Activated CD8-positive, alpha-beta memory T cell treated with anti-CD3 and anti-CD28 coated beads, Interleukin-2, amount 10 ng/mL, durations not matched to agents 7 days and 5 days (primary cell): ENCODE data around the gene KRTAP19-1. TPM values are rescaled to one million over a fixed set of nuclear protein-coding genes. Genes with fewer than 3 reads are reported as not detected.

Experiments used
- ATAC-seq: fragments of 150-1000 bp; cut with Tn5 transposase; one replicate; pipeline ENCODE4 v1.10.0; 2021; ENCODE audit warnings: moderate library complexity
- CTCF ChIA-PET: fragments of 350-600 bp; sonication (Branson Sonifier 250); formaldehyde crosslinking; loops from one replicate; lab custom pipeline; 2021; ENCODE audit warnings: antibody characterized with exemption; lab: Charles Lee
- DNase-seq: peaks from one replicate; pipeline ENCODE4 v3.0.0-alpha.2; 2020
- H3K27ac Mint-ChIP-seq: one replicate; pipeline ENCODE4 v1.8.0; 2021; ENCODE audit warnings: mild to moderate bottlenecking, mixed read lengths
- H3K27me3 Mint-ChIP-seq: one replicate; pipeline ENCODE4 v1.8.0; 2021; ENCODE audit warnings: mixed read lengths
- H3K36me3 Mint-ChIP-seq: one replicate; pipeline ENCODE4 v1.8.0; 2021; ENCODE audit warnings: mild to moderate bottlenecking, mixed read lengths
- H3K4me1 Mint-ChIP-seq: one replicate; pipeline ENCODE4 v1.8.0; 2021; ENCODE audit warnings: mixed read lengths
- H3K4me3 Mint-ChIP-seq: one replicate; pipeline ENCODE4 v1.8.0; 2021; ENCODE audit warnings: mild to moderate bottlenecking, moderate library complexity, mixed read lengths
- H3K9me3 Mint-ChIP-seq: one replicate; pipeline ENCODE4 v1.8.0; 2022; ENCODE audit warnings: low read depth, mixed read lengths
- total RNA-seq, 2 experiments: library from RNA; stranded (reverse); gene quantifications; one replicate each; pipeline ENCODE4 v1.2.3, GENCODE V29; 2021

KRTAP19-1 gene
- total RNA-seq, 2 experiments from 2014 or later, result not detected

DNA sequence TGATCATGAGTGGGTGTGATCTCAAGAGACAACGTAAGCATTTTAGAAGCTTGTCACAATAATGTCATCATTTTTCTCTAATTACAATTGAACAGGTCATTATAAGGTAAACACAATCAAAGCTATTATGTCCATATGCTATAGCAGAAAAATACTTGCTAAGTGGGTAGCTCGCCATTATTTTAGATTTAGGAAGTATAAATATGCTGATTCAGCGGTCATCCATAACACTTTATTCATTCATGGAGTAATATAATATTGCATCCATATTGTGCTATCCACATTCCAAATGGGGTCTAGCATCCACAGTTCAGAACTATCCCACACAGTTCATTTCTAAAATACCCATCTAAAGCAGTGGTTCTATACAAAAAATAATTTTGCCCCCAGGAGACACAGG lies 31.7 kb downstream of the KRTAP19-1 start:
- no peak for ATAC-seq
- DNase-seq, result no peak
- Mint-ChIP-seq H3K4me1 (peaks cover 1% of the 10 kb centered on the region), H3K27me3 (no peaks in the 10 kb centered on the region), H3K4me3 (no peak overlapping the region), H3K27ac (no peak overlapping the region), H3K36me3 (no peaks in the 10 kb centered on the region), H3K9me3 (no peaks in the 10 kb centered on the region)
- CTCF ChIA-PET, result no interaction called here

DNA sequence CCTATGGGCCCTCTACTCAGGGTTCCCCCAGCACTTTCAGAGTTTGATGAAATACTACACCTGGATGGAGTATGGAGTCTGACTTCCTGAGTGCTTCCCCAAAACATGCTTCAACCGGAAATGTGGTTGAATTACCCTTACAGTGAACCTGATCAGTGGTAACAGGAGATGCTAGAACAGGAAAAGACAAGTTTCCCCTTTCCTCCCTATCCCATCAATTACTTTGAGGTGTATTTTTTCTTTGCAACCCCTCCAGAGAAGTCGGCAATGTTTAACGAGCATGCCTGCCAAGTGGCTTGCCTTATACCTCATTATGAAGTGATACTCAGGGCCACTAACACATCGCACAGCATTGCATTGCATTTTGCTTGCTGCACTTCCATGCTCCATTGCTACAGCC lies 33.1 kb downstream of the KRTAP19-1 start:
- no peaks in the 10 kb centered on the region for H3K27me3 Mint-ChIP-seq
- H3K4me1 Mint-ChIP-seq, result peaks cover 1% of the 10 kb centered on the region
- H3K4me3 Mint-ChIP-seq, result no peak overlapping the region
- H3K9me3 Mint-ChIP-seq, result no peaks in the 10 kb centered on the region
- no peak overlapping the region for H3K27ac Mint-ChIP-seq
- no peaks in the 10 kb centered on the region for H3K36me3 Mint-ChIP-seq
- CTCF ChIA-PET, result no interaction called here
- no peak for ATAC-seq
- DNase-seq, result no peak

DNA sequence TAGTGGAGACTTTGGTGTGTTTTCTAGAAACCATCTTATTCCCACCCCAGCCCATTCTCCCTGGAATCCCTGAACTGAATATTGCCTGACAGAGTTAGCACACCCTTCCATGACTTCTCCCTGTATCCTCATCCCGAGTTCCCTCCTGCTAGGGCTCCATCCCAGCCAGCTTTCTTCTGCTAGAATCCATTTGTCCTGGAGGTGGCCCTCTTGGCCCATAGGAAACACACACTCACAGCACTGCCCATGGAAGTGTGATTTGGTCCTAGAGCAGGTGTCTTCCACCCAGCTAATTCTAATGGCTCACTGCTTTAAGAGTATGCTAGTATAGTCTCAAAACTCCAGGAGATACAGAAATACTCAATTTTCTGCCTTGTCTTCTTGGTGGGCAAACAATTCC lies 36.0 kb downstream of the KRTAP19-1 start:
- no peaks in the 10 kb centered on the region for H3K27me3 Mint-ChIP-seq
- peaks cover 1% of the 10 kb centered on the region for H3K4me1 Mint-ChIP-seq
- no peaks in the 10 kb centered on the region for H3K36me3 Mint-ChIP-seq
- DNase-seq (no peak), ATAC-seq (no peak)
- peaks cover 3% of the 10 kb centered on the region for H3K9me3 Mint-ChIP-seq
- no peak overlapping the region for H3K27ac Mint-ChIP-seq
- CTCF ChIA-PET, result no interaction called here
- H3K4me3 Mint-ChIP-seq, result no peak overlapping the region

DNA sequence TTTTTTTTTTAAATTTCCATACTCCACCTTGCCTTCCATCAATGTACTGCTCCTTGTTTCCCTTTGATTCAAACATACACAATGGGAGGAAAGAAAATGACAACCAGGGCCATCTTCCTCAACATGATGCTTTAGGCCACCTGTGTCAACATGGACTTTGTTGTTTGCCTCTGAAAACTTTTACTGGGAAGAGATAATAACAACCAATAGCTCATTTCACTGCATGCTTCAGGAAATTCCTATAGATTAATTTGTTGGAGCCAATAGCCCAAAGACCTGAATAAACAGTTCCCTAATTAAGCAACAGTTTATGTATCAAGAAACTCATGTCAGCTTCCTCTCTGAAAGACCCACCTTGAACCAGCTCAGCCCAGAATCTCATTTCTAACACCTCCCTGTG lies 36.9 kb downstream of the KRTAP19-1 start:
- CTCF ChIA-PET, result no interaction called here
- ATAC-seq (no peak), DNase-seq (no peak)
- peaks cover 1% of the 10 kb centered on the region for H3K4me1 Mint-ChIP-seq
- H3K4me3 Mint-ChIP-seq, result no peak overlapping the region
- no peaks in the 10 kb centered on the region for H3K27me3 Mint-ChIP-seq
- peaks cover 3% of the 10 kb centered on the region for H3K9me3 Mint-ChIP-seq
- H3K36me3 Mint-ChIP-seq, result no peaks in the 10 kb centered on the region
- no peak overlapping the region for H3K27ac Mint-ChIP-seq

DNA sequence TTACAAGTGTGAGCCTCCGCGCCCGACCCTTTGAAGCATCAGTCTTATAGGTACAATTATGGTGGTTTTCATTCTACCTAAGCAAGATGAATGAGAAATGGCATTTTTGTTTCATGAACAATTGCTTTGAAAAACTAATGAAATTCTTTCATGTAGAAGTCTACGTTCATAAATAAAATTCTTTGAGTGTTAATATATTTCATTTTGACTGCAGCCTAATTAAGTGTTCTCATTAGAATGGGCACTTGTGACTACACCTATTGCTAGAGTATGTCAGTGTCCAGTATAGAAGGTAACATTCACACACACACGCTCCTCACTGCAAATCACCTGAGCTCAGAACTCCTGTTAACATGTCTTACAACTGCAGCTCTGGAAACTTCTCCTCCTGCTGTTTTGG lies 40.2 kb downstream of the KRTAP19-1 start, which contains the start of gene KRTAP15-1:
Gene KRTAP15-1, plus strand, starts transcription at position 301 of the 400 bp plus-strand sequence. Its CDS starts 53 bp downstream, at position 354.
- ATAC-seq, result no peak
- CTCF ChIA-PET, result no interaction called here
- Mint-ChIP-seq H3K27ac (no peak within 1 kb of the TSS), H3K36me3 (no peaks in the 10 kb centered on the region), H3K4me1 (no peaks in the 10 kb centered on the region), H3K27me3 (no peaks in the 10 kb centered on the region), H3K9me3 (peaks cover 3% of the 10 kb centered on the region), H3K4me3 (no peak within 1 kb of the TSS)
- no peak for DNase-seq

DNA sequence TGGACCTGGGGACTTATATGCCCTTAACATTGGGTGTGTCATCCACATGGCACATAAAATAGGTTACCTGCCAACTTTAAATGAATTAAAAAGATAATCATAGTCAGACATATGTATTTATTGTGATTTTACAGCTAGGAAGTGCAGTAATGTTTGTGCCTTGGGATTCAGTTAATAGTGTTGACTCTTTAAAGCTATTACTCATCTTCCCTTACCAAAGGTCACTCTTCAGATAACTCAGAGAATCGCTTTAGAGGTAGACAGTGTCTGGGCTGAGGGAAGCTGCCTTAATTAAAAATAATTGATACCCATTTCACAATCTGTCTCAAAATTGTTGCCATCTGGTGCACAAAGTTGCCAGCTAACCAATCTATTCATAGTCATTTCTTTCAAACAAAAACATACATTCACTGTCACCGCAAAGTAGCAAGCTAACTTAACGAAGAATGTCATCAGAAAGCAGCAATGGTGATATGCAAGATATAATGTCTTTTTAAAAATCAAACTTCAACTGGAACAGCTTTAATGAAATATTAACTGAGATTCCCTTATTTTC lies 43.1 kb downstream of the KRTAP19-1 start:
- H3K27me3 Mint-ChIP-seq, result no peaks in the 10 kb centered on the region
- ATAC-seq, result no peak
- DNase-seq, result no peak
- H3K36me3 Mint-ChIP-seq, result no peaks in the 10 kb centered on the region
- H3K4me3 Mint-ChIP-seq, result no peak overlapping the region
- H3K4me1 Mint-ChIP-seq, result no peaks in the 10 kb centered on the region
- H3K27ac Mint-ChIP-seq, result no peak overlapping the region
- CTCF ChIA-PET, result interaction anchor here (0.7 kb wide), 1 partner anchor 28 kb away, joined by 3 read pairs; no protein-coding TSS in a partner anchor
- H3K9me3 Mint-ChIP-seq, result peaks cover 3% of the 10 kb centered on the region

DNA sequence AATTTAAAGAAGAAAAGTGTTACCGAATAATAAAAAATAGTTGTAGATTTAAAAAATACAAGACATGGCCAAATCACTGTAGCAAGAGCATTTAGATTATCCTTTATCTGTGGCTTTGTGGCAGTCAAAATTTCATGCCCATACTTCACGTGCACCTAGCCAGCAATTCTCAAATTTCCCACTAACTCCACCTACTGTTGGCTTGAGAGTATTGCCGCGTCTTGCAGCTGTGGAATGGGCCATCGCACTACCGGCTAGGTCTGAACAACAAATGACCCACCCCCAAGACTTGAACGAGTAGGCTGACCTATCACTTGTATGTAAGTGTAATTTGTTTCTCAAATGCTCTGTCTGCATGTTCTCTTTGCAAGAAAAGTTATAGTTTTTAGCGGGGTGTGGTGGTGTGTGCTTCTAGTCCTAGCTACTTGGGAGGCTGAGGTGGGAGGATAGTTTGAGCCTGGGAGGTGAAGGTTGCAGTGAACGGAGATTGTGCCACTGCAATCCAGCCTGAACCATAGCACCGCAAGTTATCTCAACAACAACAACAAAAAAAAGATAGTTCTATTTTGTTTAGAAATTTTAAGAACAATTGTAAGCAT lies 46.0 kb downstream of the KRTAP19-1 start:
- no peaks in the 10 kb centered on the region for H3K27me3 Mint-ChIP-seq
- no peak for ATAC-seq
- H3K4me1 Mint-ChIP-seq, result no peaks in the 10 kb centered on the region
- H3K4me3 Mint-ChIP-seq, result no peak overlapping the region
- no peak overlapping the region for H3K27ac Mint-ChIP-seq
- H3K9me3 Mint-ChIP-seq, result no peaks in the 10 kb centered on the region
- CTCF ChIA-PET, result interaction anchor here (0.7 kb wide), 1 partner anchor 68 kb away, joined by 3 read pairs; no protein-coding TSS in a partner anchor
- DNase-seq, result no peak
- H3K36me3 Mint-ChIP-seq, result no peaks in the 10 kb centered on the region

DNA sequence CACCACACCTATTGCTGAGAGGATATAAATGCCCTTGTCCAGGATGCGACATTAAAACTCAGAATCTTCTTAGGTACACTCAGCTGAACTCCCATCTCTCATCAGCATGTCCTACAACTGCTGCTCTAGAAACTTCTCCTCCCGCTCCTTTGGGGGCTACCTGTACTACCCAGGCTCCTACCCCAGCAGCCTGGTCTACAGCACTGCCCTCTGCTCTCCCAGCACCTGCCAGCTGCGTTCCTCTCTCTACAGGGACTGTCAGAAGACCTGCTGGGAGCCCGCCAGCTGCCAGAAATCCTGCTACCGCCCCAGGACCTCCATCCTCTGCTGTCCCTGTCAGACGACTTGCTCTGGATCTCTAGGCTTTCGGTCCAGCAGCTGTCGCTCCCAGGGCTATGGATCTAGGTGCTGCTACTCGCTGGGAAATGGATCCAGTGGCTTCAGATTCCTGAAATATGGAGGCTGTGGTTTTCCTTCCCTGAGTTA lies 50.0 kb downstream of the KRTAP19-1 start, which contains the start of gene KRTAP13-4:
Gene KRTAP13-4, plus strand, starts transcription at position 51 of the 486 bp plus-strand sequence. Its CDS starts 56 bp downstream, at position 107.
- ATAC-seq, result no peak
- CTCF ChIA-PET, result no interaction called here
- Mint-ChIP-seq H3K9me3 (no peaks in the 10 kb centered on the region), H3K4me1 (no peaks in the 10 kb centered on the region), H3K4me3 (no peak within 1 kb of the TSS), H3K27me3 (no peaks in the 10 kb centered on the region), H3K27ac (no peak within 1 kb of the TSS), H3K36me3 (no peaks in the 10 kb centered on the region)
- no peak for DNase-seq

Other genes with a start within 250 kb of the KRTAP19-1 start
- gene KRTAP24-1, start 197.4 kb downstream of the KRTAP19-1 start, total RNA-seq, result not detected
- not detected for gene KRTAP25-1, start 190.9 kb downstream of the KRTAP19-1 start, total RNA-seq
- gene KRTAP26-1, start 160.1 kb downstream of the KRTAP19-1 start, total RNA-seq, result not detected
- not detected for gene KRTAP27-1, start 142.7 kb downstream of the KRTAP19-1 start, total RNA-seq
- gene KRTAP23-1, start 131.8 kb downstream of the KRTAP19-1 start, total RNA-seq, result not detected
- not detected for gene KRTAP13-2, start 108.1 kb downstream of the KRTAP19-1 start, total RNA-seq
- not detected for gene KRTAP13-1, start 84.3 kb downstream of the KRTAP19-1 start, total RNA-seq
- gene KRTAP13-3, start 54.4 kb downstream of the KRTAP19-1 start, total RNA-seq, result not detected
- gene KRTAP13-4, start 50.1 kb downstream of the KRTAP19-1 start, total RNA-seq, result not detected
- not detected for gene KRTAP15-1, start 40.1 kb downstream of the KRTAP19-1 start, total RNA-seq
- not detected for gene KRTAP19-2, start 7.1 kb upstream of the KRTAP19-1 start, total RNA-seq
- not detected for gene KRTAP19-3, start 11.6 kb upstream of the KRTAP19-1 start, total RNA-seq
- not detected for gene KRTAP19-4, start 16.8 kb upstream of the KRTAP19-1 start, total RNA-seq
- gene KRTAP19-5, start 21.8 kb upstream of the KRTAP19-1 start, total RNA-seq, result not detected
- not detected for gene KRTAP19-6, start 61.5 kb upstream of the KRTAP19-1 start, total RNA-seq
- gene KRTAP19-7, start 80.9 kb upstream of the KRTAP19-1 start, total RNA-seq, result not detected
- not detected for gene KRTAP22-2, start 110.0 kb upstream of the KRTAP19-1 start, total RNA-seq
- not detected for gene KRTAP6-3, start 112.1 kb upstream of the KRTAP19-1 start, total RNA-seq
- gene KRTAP6-2, start 118.5 kb upstream of the KRTAP19-1 start, total RNA-seq, result not detected
- not detected for gene KRTAP22-1, start 120.7 kb upstream of the KRTAP19-1 start, total RNA-seq
- not detected for gene KRTAP6-1, start 133.6 kb upstream of the KRTAP19-1 start, total RNA-seq
- gene KRTAP20-1, start 136.1 kb upstream of the KRTAP19-1 start, total RNA-seq, result not detected
- gene KRTAP20-4, start 140.3 kb upstream of the KRTAP19-1 start, total RNA-seq, result not detected
- not detected for gene KRTAP20-2, start 154.8 kb upstream of the KRTAP19-1 start, total RNA-seq
- not detected for gene KRTAP20-3, start 162.5 kb upstream of the KRTAP19-1 start, total RNA-seq
- not detected for gene KRTAP21-3, start 238.4 kb upstream of the KRTAP19-1 start, total RNA-seq